Measurements from ENCODE around the gene KIAA1217. TPM values are rescaled to one million over a fixed set of nuclear protein-coding genes. Genes with fewer than 3 reads are reported as not detected.

The KIAA1217 gene
- total and polyA plus RNA-seq, 12 donors = 10.8 to 73.7 (median 40.8) TPM

DNA sequence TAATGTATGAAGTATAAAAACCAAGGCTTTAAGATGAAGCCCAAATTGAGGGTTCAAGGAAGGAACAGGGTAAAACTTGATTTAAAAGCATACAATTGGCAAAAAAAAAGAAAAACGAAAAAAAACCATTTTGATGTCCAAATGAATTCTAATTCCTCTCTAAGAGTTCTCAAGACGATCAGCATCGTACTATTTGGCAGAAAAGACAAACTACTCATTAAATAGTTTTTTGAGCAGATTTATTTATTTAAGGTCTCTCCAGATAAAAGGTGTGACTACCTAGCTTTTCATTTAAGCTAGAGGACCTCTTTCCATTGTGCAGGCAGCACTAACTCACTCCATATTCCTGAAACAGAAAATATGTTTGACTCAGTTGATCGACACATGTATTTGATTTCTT lies 245.0 kb downstream of the KIAA1217 start:
- TF ChIP-seq, protein P1, sequence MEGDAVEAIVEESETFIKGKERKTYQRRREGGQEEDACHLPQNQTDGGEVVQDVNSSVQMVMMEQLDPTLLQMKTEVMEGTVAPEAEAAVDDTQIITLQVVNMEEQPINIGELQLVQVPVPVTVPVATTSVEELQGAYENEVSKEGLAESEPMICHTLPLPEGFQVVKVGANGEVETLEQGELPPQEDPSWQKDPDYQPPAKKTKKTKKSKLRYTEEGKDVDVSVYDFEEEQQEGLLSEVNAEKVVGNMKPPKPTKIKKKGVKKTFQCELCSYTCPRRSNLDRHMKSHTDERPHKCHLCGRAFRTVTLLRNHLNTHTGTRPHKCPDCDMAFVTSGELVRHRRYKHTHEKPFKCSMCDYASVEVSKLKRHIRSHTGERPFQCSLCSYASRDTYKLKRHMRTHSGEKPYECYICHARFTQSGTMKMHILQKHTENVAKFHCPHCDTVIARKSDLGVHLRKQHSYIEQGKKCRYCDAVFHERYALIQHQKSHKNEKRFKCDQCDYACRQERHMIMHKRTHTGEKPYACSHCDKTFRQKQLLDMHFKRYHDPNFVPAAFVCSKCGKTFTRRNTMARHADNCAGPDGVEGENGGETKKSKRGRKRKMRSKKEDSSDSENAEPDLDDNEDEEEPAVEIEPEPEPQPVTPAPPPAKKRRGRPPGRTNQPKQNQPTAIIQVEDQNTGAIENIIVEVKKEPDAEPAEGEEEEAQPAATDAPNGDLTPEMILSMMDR (IDR thresholded peaks at IDR 0.05) = no peak
- Histone ChIP-seq H3K27me3 (no peaks in the 10 kb centered on the region), H3K27ac (no peak overlapping the region), H3K4me1 (replicated peaks in 1 of 2) (peaks cover 0 to 23% of the 10 kb centered on the region in 2 donors), H3K4me3 (no peak overlapping the region), H3K36me3 (replicated peaks in 1 of 2) (no peaks in the 10 kb centered on the region), H3K9me3 (replicated peaks in 1 of 3) (no peaks in the 10 kb centered on the region)
- WGBS, 4 donors = 86 to 91% (median 89%) methylated on average over 4 of the region's 4 CpGs
- intact Hi-C loops (cut with DNase I) = no loop called here
- DNase-seq = no peak

DNA sequence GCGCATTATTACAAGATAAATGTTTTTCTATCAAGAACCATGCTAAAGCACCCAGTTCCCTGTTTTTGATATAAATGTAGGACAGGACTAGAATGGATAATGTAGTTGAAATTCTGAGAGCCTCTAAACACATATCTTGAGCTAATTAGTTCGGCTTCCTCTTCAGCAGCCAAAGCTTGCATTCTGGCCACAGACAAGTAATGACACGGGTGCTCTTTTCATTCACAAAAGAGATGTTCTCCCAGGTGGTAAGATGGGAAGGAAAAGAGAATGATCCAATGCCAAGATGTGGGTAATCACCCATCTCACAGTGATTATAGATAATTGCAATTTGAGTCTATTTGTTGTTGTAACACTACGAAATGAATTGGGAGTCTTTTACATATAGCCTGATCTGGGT lies 246.5 kb downstream of the KIAA1217 start:
- Histone ChIP-seq H3K4me1 (replicated peaks in 1 of 2) (peaks cover 0 to 14% of the 10 kb centered on the region in 2 donors), H3K27ac (no peak overlapping the region), H3K9me3 (replicated peaks in 1 of 3) (no peaks in the 10 kb centered on the region), H3K27me3 (no peaks in the 10 kb centered on the region), H3K36me3 (replicated peaks in 1 of 2) (no peaks in the 10 kb centered on the region), H3K4me3 (no peak overlapping the region)
- intact Hi-C loops (cut with DNase I) = no loop called here
- no peak for DNase-seq
- 91 to 94% (median 93%) methylated on average over 4 of the region's 4 CpGs for WGBS, 4 donors
- no peak for TF ChIP-seq POLR2A (IDR thresholded peaks at IDR 0.05)
- TF ChIP-seq, protein P1 (IDR thresholded peaks at IDR 0.05) = no peak

DNA sequence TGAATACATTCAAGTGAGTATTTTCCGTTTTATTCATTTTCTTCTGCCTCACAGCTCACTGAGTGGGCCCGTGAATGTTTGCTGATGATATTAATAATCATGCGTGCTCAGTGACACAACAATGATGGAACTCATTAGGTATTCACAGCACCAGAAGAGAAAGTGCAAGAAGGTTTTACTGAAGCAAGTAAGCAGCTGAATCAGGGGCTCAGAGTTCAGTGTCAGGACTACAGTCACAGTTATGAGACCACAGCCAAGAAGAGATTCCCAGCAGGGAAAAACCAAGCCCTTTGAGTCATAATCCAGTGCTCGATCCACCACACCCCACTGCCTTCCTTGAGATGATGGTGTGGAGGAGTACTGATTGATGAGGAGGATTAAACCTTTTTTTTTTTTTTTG lies 247.4 kb downstream of the KIAA1217 start:
- no peak for TF ChIP-seq POLR2A (IDR thresholded peaks at IDR 0.05)
- TF ChIP-seq, protein P1 (IDR thresholded peaks at IDR 0.05) = no peak
- H3K27ac ChIP-seq = no peak overlapping the region
- no peak overlapping the region for H3K4me3 ChIP-seq
- H3K27me3 ChIP-seq = no peaks in the 10 kb centered on the region
- WGBS, 4 donors = 75 to 86% (median 83%) methylated on average over 4 of the region's 4 CpGs
- no peak for DNase-seq
- intact Hi-C loops (cut with DNase I) = no loop called here
- no peaks in the 10 kb centered on the region for H3K9me3 ChIP-seq (replicated peaks in 1 of 3)
- H3K4me1 ChIP-seq (replicated peaks in 1 of 2) = peaks cover 0 to 14% of the 10 kb centered on the region in 2 donors
- H3K36me3 ChIP-seq (replicated peaks in 1 of 2) = no peaks in the 10 kb centered on the region

DNA sequence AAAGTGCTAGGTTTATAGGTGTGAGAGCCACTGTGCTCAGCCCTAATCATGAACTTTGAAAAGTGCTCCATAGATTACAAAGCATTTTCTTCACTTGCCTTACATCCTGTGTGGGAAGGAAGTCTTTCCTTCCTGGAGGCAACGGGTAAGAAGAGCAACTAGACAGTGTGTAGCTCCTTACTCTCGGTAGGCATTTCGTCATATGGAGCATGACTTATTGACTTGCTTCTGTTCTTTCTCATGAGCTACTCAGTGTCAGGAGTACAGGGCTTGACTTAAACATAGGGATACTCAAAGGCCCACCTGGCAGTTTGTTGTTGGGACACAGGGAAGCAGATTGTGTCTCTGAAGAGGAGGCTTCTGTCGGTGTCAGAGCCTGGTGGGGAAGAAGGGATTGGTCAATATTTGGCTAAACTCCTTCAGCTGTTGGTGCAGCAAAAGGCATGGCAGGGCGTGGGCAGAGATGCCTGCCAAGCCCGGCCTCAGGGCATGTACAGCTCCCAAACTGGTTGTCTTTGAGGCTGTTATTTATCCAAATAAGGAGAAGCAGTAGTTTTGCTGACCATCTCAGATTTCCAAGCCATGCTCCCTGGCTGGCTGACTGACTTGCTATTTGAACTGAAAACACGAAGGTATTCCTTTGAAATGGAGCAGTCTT lies 248.9 kb downstream of the KIAA1217 start:
- no peaks in the 10 kb centered on the region for H3K36me3 ChIP-seq (replicated peaks in 1 of 2)

More for the DNA sequence above, 248.9 kb downstream of the KIAA1217 start:
- WGBS, 4 donors = 77 to 85% (median 79%) methylated on average over 7 of the region's 7 CpGs
- no peaks in the 10 kb centered on the region for H3K9me3 ChIP-seq (replicated peaks in 1 of 3)
- no peaks in the 10 kb centered on the region for H3K27me3 ChIP-seq
- H3K4me3 ChIP-seq = no peak overlapping the region
- peaks cover 4 to 22% of the 10 kb centered on the region in 2 donors for H3K4me1 ChIP-seq (replicated peaks in 1 of 2)
- peak overlapping the region in 2 of 5 donors; percentile 27 to 37 for H3K27ac ChIP-seq
- DNase-seq = no peak
- intact Hi-C loops (cut with DNase I) = no loop called here
- TF ChIP-seq POLR2A (IDR thresholded peaks at IDR 0.05) = no peak
- TF ChIP-seq, protein P1 (IDR thresholded peaks at IDR 0.05) = no peak

Measured in adrenal gland (tissue), 12 donors.